ENCODE results near the gene DET1.

DNA sequence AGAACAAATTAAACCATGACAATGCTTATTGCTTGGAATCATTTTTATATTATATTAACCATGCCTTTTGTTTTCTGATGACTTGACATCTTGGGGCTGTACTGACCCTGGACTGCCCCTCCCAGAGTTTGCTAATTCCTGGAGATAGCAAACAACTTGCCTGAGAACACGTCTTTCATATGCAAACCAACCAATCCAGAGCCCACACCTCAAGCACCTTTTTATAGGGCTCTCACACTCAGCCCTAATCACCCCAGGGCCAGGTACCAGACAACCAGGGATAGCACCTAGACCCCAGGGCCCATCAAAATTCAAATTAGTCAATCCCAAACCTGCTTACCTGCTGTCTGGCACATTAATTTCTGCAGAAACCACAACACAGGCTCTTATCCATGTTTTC lies 42.0 kb downstream of the DET1 start:
- TF ChIP-seq, protein P1, sequence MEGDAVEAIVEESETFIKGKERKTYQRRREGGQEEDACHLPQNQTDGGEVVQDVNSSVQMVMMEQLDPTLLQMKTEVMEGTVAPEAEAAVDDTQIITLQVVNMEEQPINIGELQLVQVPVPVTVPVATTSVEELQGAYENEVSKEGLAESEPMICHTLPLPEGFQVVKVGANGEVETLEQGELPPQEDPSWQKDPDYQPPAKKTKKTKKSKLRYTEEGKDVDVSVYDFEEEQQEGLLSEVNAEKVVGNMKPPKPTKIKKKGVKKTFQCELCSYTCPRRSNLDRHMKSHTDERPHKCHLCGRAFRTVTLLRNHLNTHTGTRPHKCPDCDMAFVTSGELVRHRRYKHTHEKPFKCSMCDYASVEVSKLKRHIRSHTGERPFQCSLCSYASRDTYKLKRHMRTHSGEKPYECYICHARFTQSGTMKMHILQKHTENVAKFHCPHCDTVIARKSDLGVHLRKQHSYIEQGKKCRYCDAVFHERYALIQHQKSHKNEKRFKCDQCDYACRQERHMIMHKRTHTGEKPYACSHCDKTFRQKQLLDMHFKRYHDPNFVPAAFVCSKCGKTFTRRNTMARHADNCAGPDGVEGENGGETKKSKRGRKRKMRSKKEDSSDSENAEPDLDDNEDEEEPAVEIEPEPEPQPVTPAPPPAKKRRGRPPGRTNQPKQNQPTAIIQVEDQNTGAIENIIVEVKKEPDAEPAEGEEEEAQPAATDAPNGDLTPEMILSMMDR (IDR thresholded peaks at IDR 0.05): no peak
- no peak for TF ChIP-seq POLR2A (IDR thresholded peaks at IDR 0.05)

Data from body of pancreas (tissue), 4 donors.